ENCODE data around the gene SCYGR4.

Gene SCYGR4

DNA sequence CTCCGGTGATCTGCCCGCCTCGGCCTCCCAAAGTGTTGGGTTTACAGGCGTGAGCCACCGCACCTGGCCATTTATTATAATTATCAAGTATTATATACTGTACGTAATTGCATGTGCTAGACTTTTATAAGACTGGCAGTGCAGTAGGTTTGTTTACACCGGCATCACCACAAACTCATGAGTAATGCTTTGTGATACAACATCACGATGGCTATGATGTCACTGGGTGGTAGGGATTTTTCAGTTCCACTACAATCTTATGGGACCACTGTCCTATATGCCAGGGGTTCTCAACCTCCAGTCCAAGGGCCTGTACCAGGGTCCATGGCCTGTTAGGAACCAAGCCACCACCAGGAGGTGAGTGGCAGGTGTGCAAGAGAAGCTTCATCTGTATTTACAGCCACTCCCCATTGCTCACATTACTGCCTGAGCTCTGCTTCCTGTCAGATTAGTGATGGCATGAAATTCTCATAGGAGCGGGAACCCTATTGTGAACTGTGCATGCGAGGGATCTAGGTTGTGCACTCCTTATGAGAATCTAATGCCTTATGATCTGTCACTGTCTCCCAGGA, 9.4 kb downstream of the SCYGR4 start:
- in situ Hi-C loops (cut with HindIII; ENCODE audit: low pct_ligation_motif_present, low sequenced_read_pairs), result no loop called here
- no peak overlapping the region for H3K4me3 ChIP-seq (ENCODE audit: low read depth, low read length)
- no peak overlapping the region for H3K27ac ChIP-seq
- no peaks in the 10 kb centered on the region for H3K36me3 ChIP-seq (replicated peaks)
- TF ChIP-seq, protein P1, sequence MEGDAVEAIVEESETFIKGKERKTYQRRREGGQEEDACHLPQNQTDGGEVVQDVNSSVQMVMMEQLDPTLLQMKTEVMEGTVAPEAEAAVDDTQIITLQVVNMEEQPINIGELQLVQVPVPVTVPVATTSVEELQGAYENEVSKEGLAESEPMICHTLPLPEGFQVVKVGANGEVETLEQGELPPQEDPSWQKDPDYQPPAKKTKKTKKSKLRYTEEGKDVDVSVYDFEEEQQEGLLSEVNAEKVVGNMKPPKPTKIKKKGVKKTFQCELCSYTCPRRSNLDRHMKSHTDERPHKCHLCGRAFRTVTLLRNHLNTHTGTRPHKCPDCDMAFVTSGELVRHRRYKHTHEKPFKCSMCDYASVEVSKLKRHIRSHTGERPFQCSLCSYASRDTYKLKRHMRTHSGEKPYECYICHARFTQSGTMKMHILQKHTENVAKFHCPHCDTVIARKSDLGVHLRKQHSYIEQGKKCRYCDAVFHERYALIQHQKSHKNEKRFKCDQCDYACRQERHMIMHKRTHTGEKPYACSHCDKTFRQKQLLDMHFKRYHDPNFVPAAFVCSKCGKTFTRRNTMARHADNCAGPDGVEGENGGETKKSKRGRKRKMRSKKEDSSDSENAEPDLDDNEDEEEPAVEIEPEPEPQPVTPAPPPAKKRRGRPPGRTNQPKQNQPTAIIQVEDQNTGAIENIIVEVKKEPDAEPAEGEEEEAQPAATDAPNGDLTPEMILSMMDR (IDR thresholded peaks at IDR 0.05; ENCODE audit: low read depth, low read length, missing control alignments), result no peak
- H3K27me3 ChIP-seq (replicated peaks), result no peaks in the 10 kb centered on the region
- no peak for DNase-seq

DNA sequence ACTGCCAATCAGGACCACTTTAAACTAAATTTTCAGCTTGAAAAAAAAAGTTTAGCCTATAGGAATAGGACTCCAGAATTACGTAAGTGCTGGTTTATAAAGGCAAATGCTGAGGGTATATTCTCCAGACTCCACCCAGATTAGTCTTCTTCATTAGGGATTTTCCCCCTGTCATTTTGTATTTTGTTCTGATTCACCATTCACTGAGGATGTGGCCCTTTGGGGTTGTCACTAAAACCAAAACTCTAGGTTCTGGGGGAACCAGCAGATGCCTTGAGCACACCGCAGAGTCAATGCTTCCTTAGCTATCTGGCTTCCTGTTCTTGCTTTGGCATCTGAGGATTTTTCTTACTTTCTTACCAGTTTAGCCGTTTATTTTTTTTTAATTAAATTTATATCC, 10.5 kb downstream of the SCYGR4 start:
- in situ Hi-C loops (cut with HindIII; ENCODE audit: low pct_ligation_motif_present, low sequenced_read_pairs), result no loop called here
- Histone ChIP-seq H3K27me3 (replicated peaks) (no peaks in the 10 kb centered on the region), H3K27ac (no peak overlapping the region), H3K4me3 (ENCODE audit: low read depth, low read length) (no peak overlapping the region), H3K36me3 (replicated peaks) (no peaks in the 10 kb centered on the region)
- no peak for DNase-seq
- TF ChIP-seq, protein P1 (IDR thresholded peaks at IDR 0.05; ENCODE audit: low read depth, low read length, missing control alignments), result no peak

DNA sequence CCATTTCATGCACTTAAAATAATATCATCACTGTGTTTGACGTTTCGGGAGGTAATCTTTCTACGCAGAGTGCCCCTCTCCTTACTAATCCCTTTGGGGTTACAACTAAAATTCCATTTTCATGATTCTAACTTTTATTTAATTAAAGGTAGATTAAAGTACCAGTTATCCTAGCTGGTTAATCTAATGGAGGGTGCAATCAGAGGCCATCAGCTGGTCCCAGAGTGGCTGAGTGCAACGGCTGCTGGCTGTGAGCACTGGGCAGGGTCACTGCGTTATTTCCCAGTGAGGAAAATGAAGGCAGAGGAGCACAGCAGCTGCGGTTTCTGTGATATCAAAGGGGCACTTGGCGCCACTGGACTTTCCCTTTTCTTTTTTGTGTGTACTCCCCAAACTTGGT, 12.1 kb downstream of the SCYGR4 start:
- Histone ChIP-seq H3K27ac (no peak overlapping the region), H3K4me3 (ENCODE audit: low read depth, low read length) (no peak overlapping the region), H3K36me3 (replicated peaks) (no peaks in the 10 kb centered on the region), H3K27me3 (replicated peaks) (no peaks in the 10 kb centered on the region)
- TF ChIP-seq, protein P1 (IDR thresholded peaks at IDR 0.05; ENCODE audit: low read depth, low read length, missing control alignments), result no peak
- DNase-seq, result no peak
- in situ Hi-C loops (cut with HindIII; ENCODE audit: low pct_ligation_motif_present, low sequenced_read_pairs), result no loop called here

DNA sequence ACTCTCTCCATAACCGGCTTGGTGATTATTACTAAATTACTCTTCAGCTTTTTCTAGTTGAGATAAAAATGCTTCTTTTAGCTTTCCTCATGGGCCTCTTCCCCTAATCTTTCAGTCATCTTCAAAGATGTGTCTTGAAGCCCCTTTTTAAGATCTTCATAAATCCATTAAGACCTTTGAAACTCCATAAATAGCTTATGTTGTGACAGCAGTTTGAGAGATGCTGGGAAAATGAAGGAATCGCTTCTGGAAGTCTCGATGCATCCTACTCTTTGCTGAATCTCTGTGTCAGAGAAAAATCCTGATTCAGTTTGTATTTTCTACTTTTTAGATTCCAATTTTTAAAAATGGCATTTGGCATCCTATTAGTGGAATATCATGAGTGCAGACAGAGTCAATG, 13.0 kb downstream of the SCYGR4 start:
- H3K36me3 ChIP-seq (replicated peaks), result no peaks in the 10 kb centered on the region
- no peak overlapping the region for H3K4me3 ChIP-seq (ENCODE audit: low read depth, low read length)
- no peak overlapping the region for H3K27ac ChIP-seq
- in situ Hi-C loops (cut with HindIII; ENCODE audit: low pct_ligation_motif_present, low sequenced_read_pairs), result no loop called here
- DNase-seq, result no peak
- TF ChIP-seq, protein P1 (IDR thresholded peaks at IDR 0.05; ENCODE audit: low read depth, low read length, missing control alignments), result no peak
- H3K27me3 ChIP-seq (replicated peaks), result no peaks in the 10 kb centered on the region

DNA sequence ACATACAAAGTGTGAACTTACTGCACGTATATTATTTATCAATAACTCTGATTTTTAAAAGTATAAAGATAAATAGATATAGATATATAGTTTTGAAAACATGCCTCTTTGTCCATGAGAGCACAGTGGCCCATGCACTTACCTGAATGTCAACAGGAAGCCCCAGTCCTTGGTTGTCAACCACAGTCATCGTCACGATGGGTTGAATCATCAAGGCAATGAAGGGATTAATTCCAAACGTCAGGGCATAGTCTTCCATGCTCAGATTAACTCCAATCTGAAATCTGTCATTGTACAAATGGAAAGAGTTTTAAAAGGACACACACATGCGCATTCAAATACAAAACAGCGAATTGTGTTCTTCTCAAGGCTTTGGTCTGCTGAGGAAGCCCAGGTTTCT, 15.5 kb downstream of the SCYGR4 start:
- no peak overlapping the region for H3K27ac ChIP-seq
- no peak overlapping the region for H3K4me3 ChIP-seq (ENCODE audit: low read depth, low read length)
- in situ Hi-C loops (cut with HindIII; ENCODE audit: low pct_ligation_motif_present, low sequenced_read_pairs), result no loop called here
- TF ChIP-seq, protein P1 (IDR thresholded peaks at IDR 0.05; ENCODE audit: low read depth, low read length, missing control alignments), result no peak
- no peak for DNase-seq
- H3K27me3 ChIP-seq (replicated peaks), result no peaks in the 10 kb centered on the region
- no peaks in the 10 kb centered on the region for H3K36me3 ChIP-seq (replicated peaks)

DNA sequence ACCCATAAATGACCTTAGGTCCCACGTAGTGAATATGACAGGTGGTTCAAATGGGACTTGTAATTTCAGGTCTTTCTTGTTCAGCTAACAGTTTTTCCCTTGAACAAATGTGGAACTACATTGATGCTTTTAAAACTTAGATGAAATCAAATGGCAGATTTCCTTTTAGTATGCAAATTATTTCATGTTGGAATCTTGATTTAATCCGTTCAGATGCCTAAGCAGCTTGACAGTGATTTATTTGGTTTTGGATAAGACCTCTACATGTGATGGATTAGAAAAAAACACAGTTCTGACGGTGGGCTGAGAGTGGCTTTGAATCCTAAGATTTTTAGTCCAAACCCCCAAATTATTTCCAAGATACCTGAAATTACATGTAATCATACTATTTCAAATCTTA, 16.9 kb downstream of the SCYGR4 start:
- in situ Hi-C loops (cut with HindIII; ENCODE audit: low pct_ligation_motif_present, low sequenced_read_pairs), result no loop called here
- H3K27me3 ChIP-seq (replicated peaks), result no peaks in the 10 kb centered on the region
- H3K36me3 ChIP-seq (replicated peaks), result no peaks in the 10 kb centered on the region
- no peak overlapping the region for H3K4me3 ChIP-seq (ENCODE audit: low read depth, low read length)
- no peak for DNase-seq
- H3K27ac ChIP-seq, result no peak overlapping the region
- TF ChIP-seq, protein P1 (IDR thresholded peaks at IDR 0.05; ENCODE audit: low read depth, low read length, missing control alignments), result no peak
